ENCODE data around the gene ZMIZ1. TPM values are rescaled to one million over a fixed set of nuclear protein-coding genes. Genes with fewer than 3 reads are reported as not detected.

Gene ZMIZ1
- 20.4 and 27.2 TPM in 2 replicates for total RNA-seq (2014; rRNA removed; shearing (Covaris generic))

GRCh38 chr10:79068562-79069324, at the start of gene ZMIZ1:
TSS of gene ZMIZ1 (plus strand) at chr10:79068966. CDS start at chr10:79201633, 132,667 bp downstream.
- Histone ChIP-seq H3K36me3 (replicated peaks; ENCODE audit: control insufficient read depth, insufficient read depth, low read length) (no peaks in the 10 kb centered on the region), H3K4me3 (ENCODE audit: insufficient read depth, low read depth, low read length) (peak within 1 kb of the TSS; percentile 75), H3K27me3 (ENCODE audit: control insufficient read depth, insufficient read depth, low read length) (peaks cover 3% of the 10 kb centered on the region; the same call in 1 of the 2 replicates)
- DNase-seq: peak; percentile 96

- H3K27me3 ChIP-seq (ENCODE audit: control insufficient read depth, insufficient read depth, low read length): no peaks in the 10 kb centered on the region; the same call in 1 of the 2 replicates
- H3K4me3 ChIP-seq (ENCODE audit: insufficient read depth, low read depth, low read length): no peak overlapping the region
- H3K36me3 ChIP-seq (replicated peaks; ENCODE audit: control insufficient read depth, insufficient read depth, low read length): no peaks in the 10 kb centered on the region
- DNase-seq: no peak
These were observed 49.2 kb upstream of the ZMIZ1 start for GRCh38 chr10:79019441-79020014.

DNA sequence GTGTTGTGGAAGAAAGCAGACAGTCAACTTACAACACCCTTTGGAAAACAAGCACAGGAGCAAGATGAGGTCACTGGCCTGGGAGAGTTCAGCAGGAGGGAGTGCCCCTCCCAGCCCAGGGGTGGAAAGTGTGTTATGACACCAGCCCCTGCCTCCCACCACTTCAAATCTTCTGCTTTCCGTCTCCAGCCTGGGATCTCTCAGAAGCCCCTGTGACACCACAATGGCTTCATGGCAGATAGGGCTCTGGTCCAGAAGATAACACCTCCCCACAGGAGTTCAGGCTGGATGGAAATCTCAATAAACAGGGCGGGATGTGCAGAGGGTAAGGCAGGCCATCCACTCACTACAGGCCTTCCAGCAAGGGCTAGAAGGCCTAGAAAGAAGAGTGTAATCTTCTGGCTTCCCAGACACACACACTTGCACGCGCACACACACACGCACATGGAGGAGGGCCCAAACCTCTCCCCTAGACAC, 48.7 kb upstream of the ZMIZ1 start:
- DNase-seq: no peak
- Histone ChIP-seq H3K36me3 (replicated peaks; ENCODE audit: control insufficient read depth, insufficient read depth, low read length) (no peaks in the 10 kb centered on the region), H3K27me3 (ENCODE audit: control insufficient read depth, insufficient read depth, low read length) (no peaks in the 10 kb centered on the region; the same call in 1 of the 2 replicates), H3K4me3 (ENCODE audit: insufficient read depth, low read depth, low read length) (no peak overlapping the region)

GRCh38 chr10:79020605-79021004, 48.2 kb upstream of the ZMIZ1 start:
- H3K4me3 ChIP-seq (ENCODE audit: insufficient read depth, low read depth, low read length): no peak overlapping the region
- H3K27me3 ChIP-seq (ENCODE audit: control insufficient read depth, insufficient read depth, low read length): no peaks in the 10 kb centered on the region; the same call in 1 of the 2 replicates
- no peaks in the 10 kb centered on the region for H3K36me3 ChIP-seq (replicated peaks; ENCODE audit: control insufficient read depth, insufficient read depth, low read length)
- no peak for DNase-seq

- no peak for DNase-seq
- Histone ChIP-seq H3K4me3 (ENCODE audit: insufficient read depth, low read depth, low read length) (no peak overlapping the region), H3K27me3 (ENCODE audit: control insufficient read depth, insufficient read depth, low read length) (no peaks in the 10 kb centered on the region), H3K36me3 (replicated peaks; ENCODE audit: control insufficient read depth, insufficient read depth, low read length) (no peaks in the 10 kb centered on the region)
These were observed 47.3 kb upstream of the ZMIZ1 start for GRCh38 chr10:79021331-79021907.

DNA sequence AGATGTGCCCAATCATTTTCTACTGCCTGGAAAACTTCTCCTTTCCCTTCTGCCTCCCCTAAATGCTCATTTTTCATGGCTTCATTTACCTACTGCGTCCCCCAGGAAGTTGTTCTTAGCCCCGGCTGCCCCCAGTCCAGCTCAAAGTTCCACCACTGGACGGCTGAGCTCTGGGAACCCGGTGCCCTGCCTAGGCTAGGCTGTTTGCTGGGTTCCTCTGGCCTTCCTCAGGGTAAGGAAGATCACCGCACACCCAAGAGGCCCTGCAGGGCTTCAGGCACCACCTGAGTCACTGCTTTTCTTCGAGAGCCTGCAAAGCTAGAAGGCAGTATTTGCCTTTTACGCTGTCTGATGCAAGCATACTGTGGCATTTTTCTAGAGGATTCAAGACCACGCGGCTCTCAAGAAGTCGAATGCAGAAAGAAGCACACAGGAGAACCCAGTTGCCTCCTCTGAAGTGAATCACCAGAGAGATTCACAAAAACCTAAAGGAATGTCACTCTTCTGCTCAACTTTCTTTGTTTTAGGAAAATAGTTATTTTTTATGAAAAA, 46.7 kb upstream of the ZMIZ1 start:
- no peaks in the 10 kb centered on the region for H3K27me3 ChIP-seq (ENCODE audit: control insufficient read depth, insufficient read depth, low read length)
- H3K4me3 ChIP-seq (ENCODE audit: insufficient read depth, low read depth, low read length): no peak overlapping the region
- no peak for DNase-seq
- H3K36me3 ChIP-seq (replicated peaks; ENCODE audit: control insufficient read depth, insufficient read depth, low read length): no peaks in the 10 kb centered on the region

DNA sequence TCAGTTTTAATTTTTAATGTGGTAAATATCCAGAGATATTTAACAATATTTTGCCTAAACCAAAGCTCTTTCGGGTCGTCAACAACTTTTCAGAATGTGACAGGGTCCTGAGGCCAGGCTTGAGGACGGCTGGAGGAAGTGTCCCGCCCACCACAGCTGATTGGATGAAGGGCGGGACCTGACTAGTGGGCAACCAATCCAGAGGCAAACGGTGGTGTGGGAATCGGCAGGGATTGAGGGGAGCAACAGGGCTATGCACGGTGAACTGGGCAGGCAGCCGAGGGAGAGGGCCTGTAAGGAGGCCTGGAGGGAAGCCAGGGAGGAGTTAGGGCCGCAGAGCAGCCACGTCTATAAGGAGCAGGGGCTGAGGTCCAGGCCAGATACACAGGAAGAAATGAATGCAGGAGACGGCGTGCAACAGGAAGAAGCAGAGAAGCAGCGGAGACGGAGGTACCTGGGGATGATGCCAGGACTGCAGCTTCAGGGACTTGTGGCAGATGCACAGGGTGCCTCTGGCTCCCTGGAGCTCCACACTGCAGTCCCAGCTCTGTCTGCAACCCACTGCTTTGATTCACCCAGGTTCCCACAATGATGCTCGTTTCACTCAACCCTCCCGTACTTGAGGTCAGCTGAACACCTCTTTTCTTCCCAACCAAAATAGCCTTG, 46.1 kb upstream of the ZMIZ1 start:
- H3K4me3 ChIP-seq (ENCODE audit: insufficient read depth, low read depth, low read length): no peak overlapping the region
- peak; percentile 96 for DNase-seq
- no peaks in the 10 kb centered on the region for H3K36me3 ChIP-seq (replicated peaks; ENCODE audit: control insufficient read depth, insufficient read depth, low read length)
- H3K27me3 ChIP-seq (ENCODE audit: control insufficient read depth, insufficient read depth, low read length): no peaks in the 10 kb centered on the region

GRCh38 chr10:79023240-79024162, 45.3 kb upstream of the ZMIZ1 start:
- H3K36me3 ChIP-seq (replicated peaks; ENCODE audit: control insufficient read depth, insufficient read depth, low read length): no peaks in the 10 kb centered on the region
- DNase-seq: no peak
- no peaks in the 10 kb centered on the region for H3K27me3 ChIP-seq (ENCODE audit: control insufficient read depth, insufficient read depth, low read length)
- H3K4me3 ChIP-seq (ENCODE audit: insufficient read depth, low read depth, low read length): no peak overlapping the region

DNA sequence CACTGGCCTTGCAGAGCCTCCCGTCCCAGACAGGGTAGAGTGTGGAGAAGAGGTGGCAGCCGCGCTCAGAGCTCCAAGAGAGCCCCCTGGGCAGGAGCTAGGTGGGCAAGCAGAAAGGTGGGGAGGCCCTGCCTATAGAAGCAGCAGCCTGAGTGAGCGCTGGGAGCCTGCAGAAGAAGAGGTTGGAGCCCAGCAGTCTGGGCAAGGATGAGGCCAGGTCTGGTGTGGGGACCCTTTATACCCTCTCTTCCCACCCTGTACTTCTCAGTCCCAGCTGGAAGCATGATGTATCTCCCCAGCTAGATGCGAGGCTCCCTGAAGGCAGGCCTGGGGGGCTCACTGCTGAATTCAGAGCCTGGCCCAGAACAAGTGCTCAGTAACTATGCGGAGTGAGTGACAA, 44.5 kb upstream of the ZMIZ1 start:
- DNase-seq: no peak
- H3K27me3 ChIP-seq (ENCODE audit: control insufficient read depth, insufficient read depth, low read length): no peaks in the 10 kb centered on the region
- H3K4me3 ChIP-seq (ENCODE audit: insufficient read depth, low read depth, low read length): no peak overlapping the region
- H3K36me3 ChIP-seq (replicated peaks; ENCODE audit: control insufficient read depth, insufficient read depth, low read length): no peaks in the 10 kb centered on the region

DNA sequence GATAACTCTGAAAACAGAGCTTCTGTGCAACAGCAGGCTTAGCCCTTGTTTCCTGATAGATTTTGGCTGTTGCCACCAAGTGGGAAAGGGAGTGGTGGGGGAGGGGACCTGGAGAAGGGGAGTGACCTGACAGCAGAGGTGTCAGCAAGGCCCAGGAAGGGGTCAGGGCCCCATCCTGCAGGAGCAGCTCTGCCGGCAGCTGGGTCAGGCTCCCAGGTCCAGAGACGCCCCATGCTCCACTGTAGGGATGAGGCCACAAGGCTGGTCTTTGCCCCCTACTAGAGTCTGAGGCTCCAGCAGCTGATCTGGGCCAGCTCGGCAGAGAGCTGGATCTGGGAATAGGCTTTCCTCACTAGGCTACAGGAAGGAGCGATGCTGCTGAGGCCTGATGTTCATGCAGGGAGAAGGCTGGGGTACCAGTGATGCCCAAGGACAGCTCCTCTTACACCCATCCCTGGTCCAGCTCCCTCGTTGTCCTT, 44.0 kb upstream of the ZMIZ1 start:
- no peaks in the 10 kb centered on the region for H3K36me3 ChIP-seq (replicated peaks; ENCODE audit: control insufficient read depth, insufficient read depth, low read length)
- peak; percentile 65 for DNase-seq
- no peak overlapping the region for H3K4me3 ChIP-seq (ENCODE audit: insufficient read depth, low read depth, low read length)
- H3K27me3 ChIP-seq (ENCODE audit: control insufficient read depth, insufficient read depth, low read length): no peaks in the 10 kb centered on the region

DNA sequence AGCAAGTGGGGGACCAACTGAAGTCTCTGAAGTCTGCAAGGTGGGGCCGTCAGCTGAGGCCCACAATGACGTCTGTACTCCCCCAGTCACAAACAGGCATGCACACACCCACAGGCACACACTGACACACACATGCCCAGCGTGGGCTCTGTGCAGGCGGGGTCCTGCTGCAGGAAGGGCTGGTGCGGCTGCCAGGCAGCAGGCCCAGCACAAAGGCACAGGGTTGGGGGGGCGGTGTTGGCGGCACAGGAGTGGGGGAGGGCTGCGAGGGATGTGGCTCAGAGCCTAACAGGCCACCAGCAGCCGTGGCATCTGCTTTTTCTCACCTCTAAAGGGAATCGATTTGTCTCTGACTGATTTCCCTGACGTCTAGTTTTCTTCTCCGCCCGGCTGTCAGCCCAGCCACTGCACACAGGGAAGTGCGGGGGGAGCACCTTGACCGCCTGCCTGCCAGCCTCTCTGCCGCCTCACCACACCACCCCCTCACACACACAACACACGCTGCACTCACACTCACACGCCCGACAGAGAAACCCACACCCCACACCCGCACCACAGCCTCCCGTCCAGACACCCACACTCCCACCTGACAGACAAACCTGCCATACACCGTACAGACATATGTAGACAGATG, 43.5 kb upstream of the ZMIZ1 start:
- no peaks in the 10 kb centered on the region; the same call in 1 of the 2 replicates for H3K27me3 ChIP-seq (ENCODE audit: control insufficient read depth, insufficient read depth, low read length)
- H3K4me3 ChIP-seq (ENCODE audit: insufficient read depth, low read depth, low read length): no peak overlapping the region
- peak; percentile 73 for DNase-seq
- H3K36me3 ChIP-seq (replicated peaks; ENCODE audit: control insufficient read depth, insufficient read depth, low read length): no peaks in the 10 kb centered on the region

DNA sequence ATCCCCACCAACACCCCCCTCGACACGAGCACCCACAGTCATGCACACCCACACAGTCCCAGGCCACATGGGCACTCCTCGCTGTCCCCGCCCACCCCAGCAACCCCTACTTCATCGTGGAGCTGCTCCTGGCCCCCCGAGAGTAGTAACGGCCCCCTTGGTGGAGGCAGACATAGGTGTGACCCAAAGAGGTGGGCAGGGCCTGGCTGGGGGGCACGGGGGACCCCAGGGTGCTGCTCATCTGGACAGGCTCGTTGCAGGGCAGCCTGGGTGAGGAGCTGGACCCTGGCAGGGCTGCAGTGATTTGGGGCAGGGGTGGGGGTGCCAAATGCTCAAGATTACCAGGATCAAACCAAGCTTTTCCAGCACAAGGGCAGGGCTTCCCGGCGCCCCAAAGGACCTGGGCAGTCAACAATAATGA, 42.4 kb upstream of the ZMIZ1 start:
- DNase-seq: no peak
- no peaks in the 10 kb centered on the region for H3K36me3 ChIP-seq (replicated peaks; ENCODE audit: control insufficient read depth, insufficient read depth, low read length)
- H3K4me3 ChIP-seq (ENCODE audit: insufficient read depth, low read depth, low read length): no peak overlapping the region
- no peaks in the 10 kb centered on the region; the same call in 1 of the 2 replicates for H3K27me3 ChIP-seq (ENCODE audit: control insufficient read depth, insufficient read depth, low read length)

DNA sequence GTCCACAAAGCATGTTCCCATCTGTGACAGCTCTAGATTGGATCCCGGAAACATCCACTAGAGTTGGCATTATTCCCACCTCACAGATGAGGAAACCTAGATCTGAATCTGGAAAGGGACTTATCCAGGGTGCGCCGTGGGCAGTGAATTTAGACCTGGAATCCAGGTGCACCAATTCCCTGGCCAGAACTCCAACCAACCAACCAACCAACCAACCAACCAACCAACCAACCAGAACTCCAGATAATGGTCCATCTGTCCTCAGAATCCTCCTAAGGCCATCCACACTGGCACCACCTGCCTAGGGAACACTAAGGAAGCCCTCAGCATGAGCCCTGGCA, 42.0 kb upstream of the ZMIZ1 start:
- Histone ChIP-seq H3K27me3 (ENCODE audit: control insufficient read depth, insufficient read depth, low read length) (no peaks in the 10 kb centered on the region; the same call in 1 of the 2 replicates), H3K36me3 (replicated peaks; ENCODE audit: control insufficient read depth, insufficient read depth, low read length) (no peaks in the 10 kb centered on the region), H3K4me3 (ENCODE audit: insufficient read depth, low read depth, low read length) (no peak overlapping the region)
- no peak for DNase-seq

Data from H7 (cell line).